Heart right ventricle (tissue), 16 donors: ENCODE measurements around the gene URAD. TPM values are rescaled to one million over a fixed set of nuclear protein-coding genes. Genes with fewer than 3 reads are reported as not detected.
"Not testable (repeated sequence)": the region's sequence is repeated elsewhere in the genome, so short reads cannot be mapped to it uniquely, and the experiment has no call there.

Source experiments
- ATAC-seq, 8 donors: fragments of 200-7000 bp; cut with Tn5 transposase; one replicate each; pipeline ENCODE4 v1.9.1; 2020; ENCODE audit warnings: mild to moderate bottlenecking in 8 of 8, moderate library complexity in 8 of 8, moderate number of reproducible peaks in 1 of 8
- DNase-seq, 2 donors: peaks; one replicate each; pipeline ENCODE4 v3.0.0-alpha.2; 2020
- H3K27ac ChIP-seq, 10 donors: fragments of 200-600 bp; sonication (generic) in 2 of 10; one replicate each; pipeline versions ENCODE4 v1.5.0 to v1.8.0; 2020 to 2022; ENCODE audit warnings: mild to moderate bottlenecking in 3 of 10
- H3K27me3 ChIP-seq, 7 donors: fragments of 200-600 bp; one replicate each; pipeline ENCODE4 v1.8.0; 2021 to 2022; ENCODE audit warnings: mild to moderate bottlenecking in 2 of 7
- H3K36me3 ChIP-seq, 9 donors: fragments of 200-600 bp; sonication (generic) in 1 of 9; one replicate each; pipeline versions ENCODE4 v1.5.0 to v1.8.0; 2020 to 2022; ENCODE audit warnings: mild to moderate bottlenecking in 2 of 9
- H3K4me1 ChIP-seq, 9 donors: fragments of 200-600 bp; sonication (generic) in 1 of 9; one replicate each; pipeline versions ENCODE4 v1.5.0 to v1.8.0; 2020 to 2022; ENCODE audit warnings: mild to moderate bottlenecking in 4 of 9
- H3K4me3 ChIP-seq, 10 donors: fragments of 200-600 bp; sonication (generic) in 2 of 10; one replicate each; pipeline versions ENCODE4 v1.5.0 to v1.8.0; 2020 to 2022; ENCODE audit warnings: mild to moderate bottlenecking in 7 of 10, moderate library complexity in 2 of 10
- H3K9me3 ChIP-seq, 11 donors: fragments of 200-600 bp in 10 of 11; sonication (generic) in 2 of 11; one replicate each; pipeline versions ENCODE4 v1.5.0 to v1.8.0; 2013 to 2022; ENCODE audit warnings: mild to moderate bottlenecking in 2 of 11, control low read depth in 1 of 11, moderate library complexity in 1 of 11
- WGBS, 2 donors: extraction: QIAGEN DNeasy Blood & Tissue Kit; methylation state at CpG; one replicate each; pipeline ENCODE4 v1.1.7; 2013; ENCODE audit warnings: inconsistent platforms in 1 of 2; 5-methylcytosine and 5-hydroxymethylcytosine counted together
- intact Hi-C, 10 donors: fragments of 100-400 bp; cut with DNase I; formaldehyde crosslinking; loops; one replicate each; pipeline versions ENCODE4 v1.11.1 to v1.14.2; 2022
- polyA plus RNA-seq, 2 donors: library from polyadenylated mRNA; stranded (reverse); fragments of 200-250 nt; gene quantifications; one replicate each; pipeline ENCODE4 v1.2.3, GENCODE V29; 2013
- total RNA-seq, 10 donors: library from RNA; stranded (reverse); fragmentation: NEBNext Ultra II Directional in 3 of 10; extraction: Animal tissue kit (Norgen Biotek cat#: 25700) in 3 of 10; gene quantifications; one replicate each; pipeline versions ENCODE4 v1.2.1 to v1.2.4, GENCODE V29; 2021 to 2023
- TF ChIP-seq, protein P1 (sequence below), 9 donors: fragments of 200-600 bp; sonication (generic) in 2 of 9; IDR thresholded peaks; one replicate each; pipeline versions ENCODE4 v1.5.0 to v1.8.0; 2021 to 2022; ENCODE audit warnings: antibody characterized with exemption in 9 of 9, mild to moderate bottlenecking in 5 of 9, moderate library complexity in 1 of 9
- donor health status: Arrhythmogenic right ventricular cardiomyopathy.
- donor health status: ischemic (EF 13 %, LVEDD 7.1; RV severe dilation, severe dysfunction).
- donor health status: healthy with polysubstance abuse.
- donor health status: DM: no; HTN: yes; CAD: no.
- donor health status: DM: no; HTN: no; CAD: no.
- donor health status: ischemic (EF 25% LVEDD 6.9; RV normal size, moderate dysfunction).
- donor health status: ischemic (EF 25% LVEDD 5.7; RV mildly dilated, moderate dysfunction).
- donor health status: healthy.
- donor health status: DM: yes; HTN: yes; CAD: no.
- donor health status: Ischemic cardiomyopathy.
- donor health status: ischemic (EF 35%, LVEDD 5.7; RV mildly dilated, moderate dysfunction).
- donor health status: nonischemic (EF 11% LVEDD 7.7; RV severe dilation, severe dysfunction).
- donor health status: DM: yes; HTN: yes; CAD: no.
- donor health status: PGD.
- donor health status: ischemic (EF 29% LVEDD 5.4; RV normal size, mild dysfunction).
- donor health status: nonischemic (EF 23%, LVEDD 6.1; RV moderate dilation, normal function).

URAD gene
- total and polyA plus RNA-seq, 12 donors: 0.07 TPM; not detected in 11

GRCh38 chr13:28012896-28013295 lies 24.4 kb upstream of the URAD start:
- H3K27ac ChIP-seq: no peak overlapping the region
- no peak for DNase-seq
- H3K27me3 ChIP-seq: peaks cover 0 to 80% (median 42%) of the 10 kb centered on the region in 7 donors
- H3K4me1 ChIP-seq: no peaks in the 10 kb centered on the region
- TF ChIP-seq, protein P1, sequence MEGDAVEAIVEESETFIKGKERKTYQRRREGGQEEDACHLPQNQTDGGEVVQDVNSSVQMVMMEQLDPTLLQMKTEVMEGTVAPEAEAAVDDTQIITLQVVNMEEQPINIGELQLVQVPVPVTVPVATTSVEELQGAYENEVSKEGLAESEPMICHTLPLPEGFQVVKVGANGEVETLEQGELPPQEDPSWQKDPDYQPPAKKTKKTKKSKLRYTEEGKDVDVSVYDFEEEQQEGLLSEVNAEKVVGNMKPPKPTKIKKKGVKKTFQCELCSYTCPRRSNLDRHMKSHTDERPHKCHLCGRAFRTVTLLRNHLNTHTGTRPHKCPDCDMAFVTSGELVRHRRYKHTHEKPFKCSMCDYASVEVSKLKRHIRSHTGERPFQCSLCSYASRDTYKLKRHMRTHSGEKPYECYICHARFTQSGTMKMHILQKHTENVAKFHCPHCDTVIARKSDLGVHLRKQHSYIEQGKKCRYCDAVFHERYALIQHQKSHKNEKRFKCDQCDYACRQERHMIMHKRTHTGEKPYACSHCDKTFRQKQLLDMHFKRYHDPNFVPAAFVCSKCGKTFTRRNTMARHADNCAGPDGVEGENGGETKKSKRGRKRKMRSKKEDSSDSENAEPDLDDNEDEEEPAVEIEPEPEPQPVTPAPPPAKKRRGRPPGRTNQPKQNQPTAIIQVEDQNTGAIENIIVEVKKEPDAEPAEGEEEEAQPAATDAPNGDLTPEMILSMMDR (IDR thresholded peaks at IDR 0.05): no peak
- no peak overlapping the region for H3K4me3 ChIP-seq
- no peak for ATAC-seq
- no peaks in the 10 kb centered on the region for H3K9me3 ChIP-seq
- intact Hi-C loops: no loop called here
- H3K36me3 ChIP-seq: no peaks in the 10 kb centered on the region

DNA sequence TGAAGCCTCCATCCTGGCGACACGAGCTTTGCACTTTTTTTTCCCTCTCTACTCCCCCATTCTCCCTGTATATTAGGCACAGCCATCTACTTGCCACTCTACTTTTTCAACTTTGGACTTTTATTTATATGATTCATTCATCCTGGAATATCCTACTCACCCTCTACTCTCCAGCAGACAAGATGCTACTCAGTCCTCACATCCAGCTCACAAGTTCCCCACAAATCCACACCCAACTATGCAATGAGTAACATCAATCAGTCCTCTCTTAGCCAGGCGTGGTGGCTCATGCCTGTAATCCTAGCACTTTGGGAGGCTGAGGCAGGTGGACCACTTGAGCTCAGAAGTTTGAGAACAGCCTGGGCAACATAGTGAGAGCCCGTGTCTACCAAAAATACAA lies 23.9 kb upstream of the URAD start:
- no peak for ATAC-seq
- Histone ChIP-seq H3K4me1 (no peaks in the 10 kb centered on the region), H3K27me3 (peaks cover 0 to 80% (median 42%) of the 10 kb centered on the region in 7 donors), H3K36me3 (no peaks in the 10 kb centered on the region), H3K4me3 (no peak overlapping the region), H3K9me3 (no peaks in the 10 kb centered on the region), H3K27ac (no peak overlapping the region)
- WGBS, 2 donors: 79 to 80% methylated on average over 4 of the region's 4 CpGs
- TF ChIP-seq, protein P1 (IDR thresholded peaks at IDR 0.05): no peak
- DNase-seq: no peak
- intact Hi-C loops: no loop called here

- no peak overlapping the region for H3K27ac ChIP-seq
- DNase-seq (no peak), ATAC-seq (no peak)
- H3K27me3 ChIP-seq: peaks cover 0 to 56% (median 30%) of the 10 kb centered on the region in 7 donors
- 71 to 73% methylated on average over 5 of the region's 5 CpGs for WGBS, 2 donors
- TF ChIP-seq, protein P1 (IDR thresholded peaks at IDR 0.05): no peak
- H3K4me1 ChIP-seq: no peaks in the 10 kb centered on the region
- H3K9me3 ChIP-seq: no peaks in the 10 kb centered on the region
- intact Hi-C loops: no loop called here
- no peak overlapping the region for H3K4me3 ChIP-seq
- H3K36me3 ChIP-seq: no peaks in the 10 kb centered on the region
Observed at GRCh38 chr13:28010046-28010445, 21.6 kb upstream of the URAD start.

GRCh38 chr13:28005016-28005415 lies 16.5 kb upstream of the URAD start:
- intact Hi-C loops, H3K36me3 ChIP-seq, H3K9me3 ChIP-seq, ATAC-seq, H3K27ac ChIP-seq, DNase-seq, H3K4me1 ChIP-seq, H3K4me3 ChIP-seq: not testable (repeated sequence)
- 95% methylated on average over 13 of the region's 13 CpGs for WGBS, 2 donors
- H3K27me3 ChIP-seq: peaks cover 0 to 20% (median 12%) of the 10 kb centered on the region in 7 donors

- Histone ChIP-seq H3K27me3 (peaks cover 0 to 4% (median 0%) of the 10 kb centered on the region in 7 donors), H3K4me1 (peaks cover 0 to 3% (median 0%) of the 10 kb centered on the region in 9 donors), H3K9me3 (no peaks in the 10 kb centered on the region), H3K36me3 (no peaks in the 10 kb centered on the region), H3K4me3 (no peak overlapping the region), H3K27ac (no peak overlapping the region)
- intact Hi-C loops: no loop called here
- ATAC-seq: no peak
- DNase-seq: no peak
- TF ChIP-seq, protein P1 (IDR thresholded peaks at IDR 0.05): no peak
- 85 to 89% methylated on average over 6 of the region's 6 CpGs for WGBS, 2 donors
Observed at GRCh38 chr13:28002886-28003698, 14.6 kb upstream of the URAD start.
